Articular chondrocyte of knee joint (primary cell): ENCODE results near the gene TBL3. TPM values are rescaled to one million over a fixed set of nuclear protein-coding genes. Genes with fewer than 3 reads are reported as not detected.

Experiments used
- small RNA-seq: library from RNA; depleted of rRNA; stranded (forward); fragments of <200 nt; gene quantifications from one replicate; pipeline ENCODE3, GENCODE V24; 2012
- total RNA-seq: library from RNA; depleted of rRNA; stranded (reverse); fragments of >200 nt; gene quantifications from 2 replicates; pipeline ENCODE4 v1.2.3, GENCODE V29; 2012

Gene TBL3
- total RNA-seq: 17.5 and 19.1 TPM in 2 replicates

GRCh38 chr16:1971796-1972489 lies at the start of gene TBL3:
Gene TBL3, plus strand, starts transcription at chr16:1972053. Its CDS starts 112 bp downstream, at chr16:1972165.

GRCh38 chr16:1942810-1943726 lies 28.8 kb upstream of the TBL3 start, which contains the start of gene MSRB1:
Gene MSRB1, minus strand, starts transcription at chr16:1943199. Its CDS starts 43 bp downstream, at chr16:1943156.

GRCh38 chr16:1959269-1960039 lies 12.4 kb upstream of the TBL3 start, which contains the start of gene NDUFB10:
Gene NDUFB10, plus strand, starts transcription at chr16:1959538. Its CDS starts 87 bp downstream, at chr16:1959625.

GRCh38 chr16:1964506-1965395 lies 7.1 kb upstream of the TBL3 start, which contains the start of gene RPS2:
Gene RPS2, minus strand, starts transcription at chr16:1964826. Its CDS starts 201 bp downstream, at chr16:1964625.

GRCh38 chr16:1966460-1966859 lies 5.4 kb upstream of the TBL3 start, which contains the start of gene RNF151:
Gene RNF151, plus strand, starts transcription at chr16:1966856. Its CDS starts 26 bp downstream, at chr16:1966882.

GRCh38 chr16:1981398-1981836 lies 9.6 kb downstream of the TBL3 start, which contains the start of gene NOXO1:
Gene NOXO1, minus strand, starts transcription at chr16:1981469. Its CDS starts 290 bp downstream, at chr16:1981179.

GRCh38 chr16:1983544-1984346 lies 11.9 kb downstream of the TBL3 start, which contains the start of gene GFER:
Gene GFER, plus strand, starts transcription at chr16:1984193. Its CDS starts 26 bp downstream, at chr16:1984219.

GRCh38 chr16:1989209-1990100 lies 17.6 kb downstream of the TBL3 start, which contains the start of gene SYNGR3:
Gene SYNGR3, plus strand, starts transcription at chr16:1989970. Its CDS starts 133 bp downstream, at chr16:1990103.

GRCh38 chr16:2009791-2010510 lies 38.1 kb downstream of the TBL3 start, which contains the start of gene ZNF598:
Gene ZNF598, minus strand, starts transcription at chr16:2009821.

GRCh38 chr16:2019518-2019920 lies 47.7 kb downstream of the TBL3 start, which contains the start of gene NPW:
Gene NPW, plus strand, starts transcription at chr16:2019785.

GRCh38 chr16:2026461-2027023 lies 54.7 kb downstream of the TBL3 start, which contains the start of gene NHERF2:
Gene NHERF2, plus strand, starts transcription at chr16:2026902. Its CDS starts 104 bp downstream, at chr16:2027006.

Small RNAs within 50 kb of the gene (small RNA-seq; reads per million reads assigned to genes)
- gene AC005363.2 (not detected), gene RN7SL219P (not detected), gene SNORA10 (not detected), gene SNORA64 (not detected)

Other genes starting within 250 kb of the TBL3 start
- 21.7 and 29.3 TPM in 2 replicates for gene NME3, start 200.5 kb upstream of the TBL3 start, total RNA-seq
- gene EME2, start 199.2 kb upstream of the TBL3 start, total RNA-seq: 8.6 and 9.0 TPM in 2 replicates
- gene MRPS34, start 198.9 kb upstream of the TBL3 start, total RNA-seq: 36.3 and 42.9 TPM in 2 replicates
- 17.4 and 18.9 TPM in 2 replicates for gene SPSB3, start 189.5 kb upstream of the TBL3 start, total RNA-seq
- gene NUBP2, start 189.1 kb upstream of the TBL3 start, total RNA-seq: 43.9 and 44.4 TPM in 2 replicates
- gene IGFALS, start 178.3 kb upstream of the TBL3 start, total RNA-seq: 0.11 TPM in 1 of 2 replicates, not detected in the other
- 14.3 and 23.7 TPM in 2 replicates for gene HAGH, start 145.2 kb upstream of the TBL3 start, total RNA-seq
- gene FAHD1, start 144.8 kb upstream of the TBL3 start, total RNA-seq: 28.1 and 49.4 TPM in 2 replicates
- 0.32 and 0.39 TPM in 2 replicates for gene MEIOB, start 99.9 kb upstream of the TBL3 start, total RNA-seq
- not detected in 2 replicates for gene HS3ST6, start 53.6 kb upstream of the TBL3 start, total RNA-seq
- gene MSRB1, start 28.9 kb upstream of the TBL3 start, total RNA-seq: 13.5 and 17.8 TPM in 2 replicates
- not detected in 2 replicates for gene RPL3L, start 17.4 kb upstream of the TBL3 start, total RNA-seq
- gene NDUFB10, start 12.5 kb upstream of the TBL3 start, total RNA-seq: 97.7 and 108 TPM in 2 replicates
- 1,674 and 2,243 TPM in 2 replicates for gene RPS2, start 7.2 kb upstream of the TBL3 start, total RNA-seq
- not detected in 2 replicates for gene RNF151, start 5.2 kb upstream of the TBL3 start, total RNA-seq
- not detected in 2 replicates for gene NOXO1, start 9.4 kb downstream of the TBL3 start, total RNA-seq
- 9.2 and 12.5 TPM in 2 replicates for gene GFER, start 12.1 kb downstream of the TBL3 start, total RNA-seq
- 0.26 and 0.76 TPM in 2 replicates for gene SYNGR3, start 17.9 kb downstream of the TBL3 start, total RNA-seq
- gene ZNF598, start 37.8 kb downstream of the TBL3 start, total RNA-seq: 13.7 and 15.0 TPM in 2 replicates
- 0.39 and 0.65 TPM in 2 replicates for gene NPW, start 47.7 kb downstream of the TBL3 start, total RNA-seq
- gene NHERF2, start 54.8 kb downstream of the TBL3 start, total RNA-seq: 24.3 and 40.4 TPM in 2 replicates
- 15.5 and 16.2 TPM in 2 replicates for gene NTHL1, start 75.8 kb downstream of the TBL3 start, total RNA-seq
- 49.2 and 59.6 TPM in 2 replicates for gene TSC2, start 75.9 kb downstream of the TBL3 start, total RNA-seq
- 95.7 and 99.2 TPM in 2 replicates for gene PKD1, start 163.8 kb downstream of the TBL3 start, total RNA-seq
- 0.65 and 0.86 TPM in 2 replicates for gene RAB26, start 176.6 kb downstream of the TBL3 start, total RNA-seq
- gene TRAF7, start 183.7 kb downstream of the TBL3 start, total RNA-seq: 39.1 and 48.7 TPM in 2 replicates
- under 0.01 TPM in 2 replicates for gene CASKIN1, start 224.6 kb downstream of the TBL3 start, total RNA-seq
- gene MLST8, start 233.4 kb downstream of the TBL3 start, total RNA-seq: 28.4 and 34.1 TPM in 2 replicates
- gene BRICD5, start 238.8 kb downstream of the TBL3 start, total RNA-seq: 0.22 and 0.91 TPM in 2 replicates
- 5.7 and 6.1 TPM in 2 replicates for gene PGP, start 242.8 kb downstream of the TBL3 start, total RNA-seq